Measurements from ENCODE around the gene ELAPOR2.
"Not testable (repeated sequence)": the region's sequence is repeated elsewhere in the genome, so short reads cannot be mapped to it uniquely, and the experiment has no call there.

DNA sequence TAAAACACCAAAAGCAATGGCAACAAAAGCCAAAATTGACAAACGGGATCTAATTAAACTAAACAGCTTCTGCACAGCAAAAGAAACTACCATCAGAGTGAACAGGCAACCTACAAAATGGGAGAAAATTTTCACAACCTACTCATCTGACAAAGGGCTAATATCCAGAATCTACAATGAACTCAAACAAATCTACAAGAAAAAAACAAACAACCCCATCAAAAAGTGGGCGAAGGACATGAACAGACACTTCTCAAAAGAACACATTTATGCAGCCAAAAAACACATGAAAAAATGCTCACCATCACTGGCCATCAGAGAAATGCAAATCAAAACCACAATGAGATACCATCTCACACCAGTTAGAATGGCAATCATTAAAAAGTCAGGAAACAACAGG is 14.7 kb downstream of the ELAPOR2 start:
- TF ChIP-seq, protein P1, sequence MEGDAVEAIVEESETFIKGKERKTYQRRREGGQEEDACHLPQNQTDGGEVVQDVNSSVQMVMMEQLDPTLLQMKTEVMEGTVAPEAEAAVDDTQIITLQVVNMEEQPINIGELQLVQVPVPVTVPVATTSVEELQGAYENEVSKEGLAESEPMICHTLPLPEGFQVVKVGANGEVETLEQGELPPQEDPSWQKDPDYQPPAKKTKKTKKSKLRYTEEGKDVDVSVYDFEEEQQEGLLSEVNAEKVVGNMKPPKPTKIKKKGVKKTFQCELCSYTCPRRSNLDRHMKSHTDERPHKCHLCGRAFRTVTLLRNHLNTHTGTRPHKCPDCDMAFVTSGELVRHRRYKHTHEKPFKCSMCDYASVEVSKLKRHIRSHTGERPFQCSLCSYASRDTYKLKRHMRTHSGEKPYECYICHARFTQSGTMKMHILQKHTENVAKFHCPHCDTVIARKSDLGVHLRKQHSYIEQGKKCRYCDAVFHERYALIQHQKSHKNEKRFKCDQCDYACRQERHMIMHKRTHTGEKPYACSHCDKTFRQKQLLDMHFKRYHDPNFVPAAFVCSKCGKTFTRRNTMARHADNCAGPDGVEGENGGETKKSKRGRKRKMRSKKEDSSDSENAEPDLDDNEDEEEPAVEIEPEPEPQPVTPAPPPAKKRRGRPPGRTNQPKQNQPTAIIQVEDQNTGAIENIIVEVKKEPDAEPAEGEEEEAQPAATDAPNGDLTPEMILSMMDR (IDR thresholded peaks at IDR 0.05), result not testable (repeated sequence)
- not testable (repeated sequence) for TF ChIP-seq ZFX (IDR thresholded peaks at IDR 0.05; ENCODE audit: borderline replicate concordance)

All from 22Rv1 (cell line).